H1 (cell line): ENCODE results near the gene STYXL1.

ENCODE experiments used
- CBX5 ChIP-seq: fragments of 300-800, 300-1000 bp; sonication (generic); IDR thresholded peaks from 2 replicates; pipeline ENCODE4 v1.7.1; 2016; ENCODE audit warnings: antibody characterized with exemption, low read length, low read depth
- CREB1 ChIP-seq: IDR thresholded peaks from 2 replicates; pipeline ENCODE4 v1.6.1; 2012; ENCODE audit warnings: inconsistent platforms
- EP300 ChIP-seq, 2 experiments: IDR thresholded peaks; 1 replicate in 1 of 2; 2 replicates in 1 of 2; pipeline ENCODE4 v1.6.1; 2011 to 2012; ENCODE audit warnings: low read depth in 2 of 2, low read length in 2 of 2, mild to moderate bottlenecking in 2 of 2, borderline replicate concordance in 1 of 2, inconsistent platforms in 1 of 2, moderate library complexity in 1 of 2
- EZH2 ChIP-seq: fragments of 200-600 bp; sonication (generic); IDR thresholded peaks from 2 replicates; pipeline ENCODE4 v1.7.1; 2012; ENCODE audit warnings: low read depth, mild to moderate bottlenecking, moderate library complexity, low read length, inconsistent platforms; ENCODE audit not compliant: severe bottlenecking
- POLR2A ChIP-seq, 2 experiments: IDR thresholded peaks; 1 replicate in 1 of 2; 2 replicates in 1 of 2; pipeline ENCODE4 v1.6.1; 2011; ENCODE audit warnings: low read depth in 2 of 2, low read length in 2 of 2, mild to moderate bottlenecking in 2 of 2; ENCODE audit errors: control extremely low read depth in 1 of 2
- RAD21 ChIP-seq, 2 experiments: IDR thresholded peaks in 1 of 2; conservative IDR thresholded peaks in 1 of 2; 2 replicates each; pipeline ENCODE4 v1.6.1; 2011; ENCODE audit warnings: low read depth in 2 of 2, low read length in 2 of 2, improper control_type of control experiment in 1 of 2, inconsistent platforms in 1 of 2, mild to moderate bottlenecking in 1 of 2, moderate library complexity in 1 of 2
- RXRA ChIP-seq: IDR thresholded peaks from 2 replicates; pipeline ENCODE4 v1.6.1; 2011; ENCODE audit warnings: low read depth, mild to moderate bottlenecking, low read length, moderate library complexity; ENCODE audit not compliant: insufficient read depth
- SP2 ChIP-seq: IDR thresholded peaks from 2 replicates; pipeline ENCODE4 v1.6.1; 2012; ENCODE audit warnings: mild to moderate bottlenecking, low read length, inconsistent platforms
- TAF1 ChIP-seq: IDR thresholded peaks from 2 replicates; pipeline ENCODE4 v1.6.1; 2011; ENCODE audit warnings: mild to moderate bottlenecking, low read depth, low read length
- TAF7 ChIP-seq: optimal IDR thresholded peaks from 2 replicates; pipeline ENCODE3; 2011; ENCODE audit warnings: low read depth, mild to moderate bottlenecking, inconsistent platforms, low read length, moderate library complexity, borderline replicate concordance
- ZNF274 ChIP-seq: IDR thresholded peaks from 2 replicates; pipeline ENCODE4 v1.7.0; 2012; ENCODE audit warnings: low read length, borderline replicate concordance; ENCODE audit errors: extremely low read depth
- TF ChIP-seq, protein P1 (sequence below), 3 experiments: IDR thresholded peaks; 1 replicate in 2 of 3; 2 replicates in 1 of 3; pipeline versions ENCODE4 v1.5.1 to v1.6.1; 2011; ENCODE audit warnings: low read length in 3 of 3, mild to moderate bottlenecking in 3 of 3, inconsistent platforms in 2 of 3, low read depth in 1 of 3, moderate library complexity in 1 of 3; ENCODE audit not compliant: insufficient read depth in 1 of 3; ENCODE audit errors: control extremely low read depth in 1 of 3

DNA sequence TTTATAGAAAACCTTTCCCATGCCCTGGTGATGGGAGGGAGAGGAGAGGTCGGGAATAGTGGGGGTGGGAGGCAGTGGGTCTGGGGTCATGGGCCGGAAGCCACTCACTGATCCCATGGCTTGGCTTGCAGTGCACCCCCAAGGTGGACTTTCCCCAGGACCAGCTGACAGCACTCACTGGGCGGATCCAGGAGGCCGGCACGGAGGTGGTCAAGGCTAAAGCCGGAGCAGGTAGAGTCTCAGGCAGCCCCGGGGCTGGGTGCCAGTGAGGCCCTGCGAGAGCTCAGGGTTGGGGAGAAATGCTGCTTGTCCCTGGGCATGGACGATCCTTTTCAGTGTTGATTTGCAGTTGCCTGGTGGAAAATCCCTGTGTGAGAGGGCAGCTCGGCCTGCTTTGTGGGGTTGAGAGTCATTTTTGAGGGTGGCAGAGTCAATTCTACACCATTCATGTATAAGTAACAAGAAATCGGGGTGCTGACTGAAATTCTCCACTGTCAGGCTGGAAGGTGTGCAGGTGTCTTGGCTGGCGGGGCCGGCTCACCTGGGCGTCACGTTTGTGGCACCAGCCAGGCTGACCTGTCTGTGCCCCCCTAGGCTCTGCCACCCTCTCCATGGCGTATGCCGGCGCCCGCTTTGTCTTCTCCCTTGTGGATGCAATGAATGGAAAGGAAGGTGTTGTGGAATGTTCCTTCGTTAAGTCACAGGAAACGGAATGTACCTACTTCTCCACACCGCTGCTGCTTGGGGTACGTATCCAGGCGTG, 16.6 kb upstream of the STYXL1 start:
- no peak for TF ChIP-seq TAF7
- no peak for TF ChIP-seq ZNF274
- TF ChIP-seq EZH2: no peak
- TF ChIP-seq EP300 (IDR thresholded peaks at IDR 0.05; ENCODE audit: borderline replicate concordance in 1 of 2, low read depth in 2 of 2, low read length in 2 of 2): no peak
- no peak for TF ChIP-seq TAF1
- TF ChIP-seq RAD21 (IDR thresholded peaks at IDR 0.05 in 1 of 2, conservative IDR thresholded peaks at IDR 0.05 in 1 of 2; ENCODE audit: low read depth in 2 of 2, low read length in 2 of 2): no peak
- TF ChIP-seq, protein P1, sequence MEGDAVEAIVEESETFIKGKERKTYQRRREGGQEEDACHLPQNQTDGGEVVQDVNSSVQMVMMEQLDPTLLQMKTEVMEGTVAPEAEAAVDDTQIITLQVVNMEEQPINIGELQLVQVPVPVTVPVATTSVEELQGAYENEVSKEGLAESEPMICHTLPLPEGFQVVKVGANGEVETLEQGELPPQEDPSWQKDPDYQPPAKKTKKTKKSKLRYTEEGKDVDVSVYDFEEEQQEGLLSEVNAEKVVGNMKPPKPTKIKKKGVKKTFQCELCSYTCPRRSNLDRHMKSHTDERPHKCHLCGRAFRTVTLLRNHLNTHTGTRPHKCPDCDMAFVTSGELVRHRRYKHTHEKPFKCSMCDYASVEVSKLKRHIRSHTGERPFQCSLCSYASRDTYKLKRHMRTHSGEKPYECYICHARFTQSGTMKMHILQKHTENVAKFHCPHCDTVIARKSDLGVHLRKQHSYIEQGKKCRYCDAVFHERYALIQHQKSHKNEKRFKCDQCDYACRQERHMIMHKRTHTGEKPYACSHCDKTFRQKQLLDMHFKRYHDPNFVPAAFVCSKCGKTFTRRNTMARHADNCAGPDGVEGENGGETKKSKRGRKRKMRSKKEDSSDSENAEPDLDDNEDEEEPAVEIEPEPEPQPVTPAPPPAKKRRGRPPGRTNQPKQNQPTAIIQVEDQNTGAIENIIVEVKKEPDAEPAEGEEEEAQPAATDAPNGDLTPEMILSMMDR (IDR thresholded peaks at IDR 0.05; ENCODE audit: control extremely low read depth in 1 of 3, insufficient read depth in 1 of 3, low read depth in 1 of 3, low read length in 3 of 3): no peak
- TF ChIP-seq POLR2A (IDR thresholded peaks at IDR 0.05; ENCODE audit: control extremely low read depth in 1 of 2, low read depth in 2 of 2, low read length in 2 of 2): no peak
- TF ChIP-seq RXRA: no peak
- TF ChIP-seq CBX5: no peak
- TF ChIP-seq CREB1: no peak
- TF ChIP-seq SP2: no peak
